Panc1 (cell line): ENCODE data around the gene CIPC. TPM values are rescaled to one million over a fixed set of nuclear protein-coding genes. Genes with fewer than 3 reads are reported as not detected.
A peak's percentile ranks its signal among the peaks of the same experiment; 100 is the strongest.

Experiments
- ATAC-seq: fragments of 200-7000 bp; cut with Tn5 transposase; 2 replicates; pipeline ENCODE4 v1.9.1; 2020; ENCODE audit warnings: mild to moderate bottlenecking, moderate library complexity
- BruUV-seq: library from RNA; stranded (reverse); fragments of 400-500 nt; replicated peaks from 2 replicates; lab custom pipeline; 2021; lab: Mats Ljungman, UMichigan
- CTCF ChIA-PET: fragments of 300-600 bp; sonication (Branson Sonifier 250); formaldehyde crosslinking; loops from one replicate; lab custom pipeline; 2022; ENCODE audit warnings: antibody characterized with exemption; lab: Charles Lee
- POLR2A ChIA-PET: fragments of 300-600 bp; sonication (Branson Sonifier 250); formaldehyde crosslinking; loops from one replicate; lab custom pipeline; 2022; ENCODE audit warnings: antibody characterized with exemption; lab: Charles Lee
- DNase-seq: peaks from one replicate; pipeline ENCODE4 v3.0.0-alpha.2; 2010; ENCODE audit warnings: low read depth, low spot score
- H3K27ac ChIP-seq: 2 replicates; pipeline ENCODE4 v1.5.1; 2011; ENCODE audit warnings: mild to moderate bottlenecking, low read length, inconsistent platforms
- H3K27me3 ChIP-seq: fragments of 200-500 bp; sonication (Bioruptor generic); 2 replicates; pipeline ENCODE4 v1.6.0; 2014; ENCODE audit warnings: low read length, inconsistent platforms; ENCODE audit not compliant: control insufficient read depth, insufficient read depth
- H3K36me3 ChIP-seq: fragments of 200-500 bp; sonication (Bioruptor generic); 2 replicates; pipeline ENCODE4 v1.5.1; 2014; ENCODE audit warnings: inconsistent platforms, mild to moderate bottlenecking, low read length, moderate library complexity; ENCODE audit not compliant: control insufficient read depth, insufficient read depth
- H3K4me1 ChIP-seq: 2 replicates; pipeline ENCODE4 v1.5.1; 2011; ENCODE audit warnings: inconsistent platforms, mild to moderate bottlenecking, low read length, moderate library complexity; ENCODE audit not compliant: control insufficient read depth, insufficient read depth
- H3K4me3 ChIP-seq, 2 experiments: 2 replicates each; pipeline ENCODE4 v1.5.1; 2011 to 2012; ENCODE audit warnings: low read depth in 2 of 2, low read length in 2 of 2, mild to moderate bottlenecking in 2 of 2, inconsistent platforms in 1 of 2, moderate library complexity in 1 of 2
- H3K9me3 ChIP-seq: fragments of 200-500 bp; sonication (Bioruptor generic); 2 replicates; pipeline ENCODE4 v1.5.1; 2014; ENCODE audit warnings: low read depth, mild to moderate bottlenecking, inconsistent platforms, low read length, moderate library complexity; ENCODE audit not compliant: control insufficient read depth, insufficient read depth
- CTCF ChIP-seq: fragments of 450-650 bp; IDR thresholded peaks from 2 replicates; pipeline ENCODE4 v1.5.1; 2017; ENCODE audit warnings: mild to moderate bottlenecking
- POLR2AphosphoS5 ChIP-seq: IDR thresholded peaks from 2 replicates; pipeline ENCODE4 v1.6.1; 2012; ENCODE audit warnings: mild to moderate bottlenecking, low read depth, low read length, moderate library complexity
- REST ChIP-seq, 2 experiments: IDR thresholded peaks; 2 replicates each; pipeline ENCODE4 v1.6.1; 2011 to 2012; ENCODE audit warnings: low read depth in 2 of 2, control low read depth in 1 of 2, low read length in 1 of 2, mild to moderate bottlenecking in 1 of 2, moderate library complexity in 1 of 2; ENCODE audit not compliant: insufficient read depth in 1 of 2
- SIN3A ChIP-seq: IDR thresholded peaks from 2 replicates; pipeline ENCODE4 v1.6.1; 2012; ENCODE audit warnings: low read depth, mild to moderate bottlenecking, low read length, moderate library complexity, borderline replicate concordance; ENCODE audit not compliant: insufficient read depth
- TCF7L2 ChIP-seq: IDR thresholded peaks from 2 replicates; pipeline ENCODE4 v1.6.1; 2011; ENCODE audit warnings: mild to moderate bottlenecking, low read depth, low read length, inconsistent platforms
- in situ Hi-C: cut with HindIII; loops from 2 replicates; pipeline ENCODE4 v1.10.0; 2016; ENCODE audit warnings: low sequenced_read_pairs, low pct_unique_long_range_greater_than_20kb
- intact Hi-C: fragments of 100-400 bp; cut with micrococcal nuclease; formaldehyde crosslinking; loops from one replicate; pipeline ENCODE4 v1.10.0; 2022; ENCODE audit not compliant: unreplicated experiment
- total RNA-seq: library from RNA; stranded (reverse); gene quantifications from one replicate; pipeline ENCODE4 v1.2.1, GENCODE V29; 2021; ENCODE audit not compliant: unreplicated experiment

The CIPC gene
- total RNA-seq, 1 experiment from 2014 or later = 20.3 TPM

GRCh38 chr14:77131871-77132486, 33.9 kb downstream of the CIPC start:
- DNase-seq (no peak), ATAC-seq (no peak)
- TF ChIP-seq POLR2AphosphoS5 = no peak
- TF ChIP-seq CTCF = no peak
- TF ChIP-seq TCF7L2 = no peak
- TF ChIP-seq REST (IDR thresholded peaks at IDR 0.05; ENCODE audit: insufficient read depth in 1 of 2, low read depth in 2 of 2, low read length in 1 of 2) = no peak
- no peak for TF ChIP-seq SIN3A
- ChIA-PET POLR2A (no interaction called here), CTCF (no interaction called here)
- no peaks in the 10 kb centered on the region; the same call in 1 of the 2 replicates for H3K27me3 ChIP-seq
- H3K9me3 ChIP-seq = no peaks in the 10 kb centered on the region
- BruUV-seq = no TSS peak
- in situ Hi-C loops (no loop called here), intact Hi-C loops (no loop called here)
- H3K36me3 ChIP-seq = no peaks in the 10 kb centered on the region
- H3K4me3 ChIP-seq = no peak overlapping the region
- no peaks in the 10 kb centered on the region for H3K4me1 ChIP-seq
- H3K27ac ChIP-seq = no peak overlapping the region

GRCh38 chr14:77133720-77134338, 35.8 kb downstream of the CIPC start:
- BruUV-seq = no TSS peak
- Histone ChIP-seq H3K27ac (no peak overlapping the region), H3K4me1 (no peaks in the 10 kb centered on the region), H3K27me3 (no peaks in the 10 kb centered on the region; the same call in 1 of the 2 replicates), H3K4me3 (no peak overlapping the region), H3K9me3 (no peaks in the 10 kb centered on the region), H3K36me3 (no peaks in the 10 kb centered on the region)
- POLR2A ChIA-PET = no interaction called here
- intact Hi-C loops (no loop called here), in situ Hi-C loops (no loop called here)
- TF ChIP-seq POLR2AphosphoS5 (no peak), REST (IDR thresholded peaks at IDR 0.05; ENCODE audit: insufficient read depth in 1 of 2, low read depth in 2 of 2, low read length in 1 of 2) (peak; percentile 87 to 90)
- no peak for ATAC-seq
- DNase-seq = no peak
- CTCF ChIA-PET = no interaction called here
